SU-DHL-6 (cell line): ENCODE results near the gene ANKRD22.

ENCODE experiments used
- EZH2phosphoT487 ChIP-seq: fragments of 200-600 bp; sonication (generic), shearing (Covaris generic); conservative IDR thresholded peaks from 2 replicates; pipeline ENCODE4 v1.6.1; 2018; ENCODE audit warnings: mild to moderate bottlenecking, antibody characterized with exemption, low read length, moderate library complexity, mixed read lengths
- TF ChIP-seq, protein P1 (sequence below): fragments of 200-600 bp; sonication (generic); IDR thresholded peaks from one replicate; pipeline ENCODE4 v1.5.1; 2017; ENCODE audit warnings: antibody characterized with exemption, mild to moderate bottlenecking, low read length, moderate library complexity; ENCODE audit not compliant: insufficient read depth, poor library complexity, severe bottlenecking

DNA sequence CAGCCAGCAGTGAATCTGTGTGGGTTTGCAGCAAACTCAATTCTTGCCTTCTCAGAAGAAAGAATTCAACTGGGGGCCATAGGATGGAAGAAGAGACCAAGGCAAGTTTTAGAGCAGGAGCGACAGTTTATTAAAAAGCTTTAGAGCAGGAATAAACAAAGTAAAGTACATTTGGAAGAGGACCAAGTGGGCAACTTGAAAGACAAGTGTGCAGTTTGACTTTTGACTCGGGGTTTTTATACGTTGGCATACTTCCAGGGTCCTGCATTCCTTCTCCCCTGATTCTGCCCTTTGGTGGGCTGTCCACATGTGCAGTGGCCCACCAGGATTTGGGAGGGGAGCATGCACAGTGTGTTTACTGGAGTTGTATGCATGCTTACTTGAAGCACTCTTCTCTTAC is 3.0 kb upstream of the ANKRD22 start:
- TF ChIP-seq, protein P1, sequence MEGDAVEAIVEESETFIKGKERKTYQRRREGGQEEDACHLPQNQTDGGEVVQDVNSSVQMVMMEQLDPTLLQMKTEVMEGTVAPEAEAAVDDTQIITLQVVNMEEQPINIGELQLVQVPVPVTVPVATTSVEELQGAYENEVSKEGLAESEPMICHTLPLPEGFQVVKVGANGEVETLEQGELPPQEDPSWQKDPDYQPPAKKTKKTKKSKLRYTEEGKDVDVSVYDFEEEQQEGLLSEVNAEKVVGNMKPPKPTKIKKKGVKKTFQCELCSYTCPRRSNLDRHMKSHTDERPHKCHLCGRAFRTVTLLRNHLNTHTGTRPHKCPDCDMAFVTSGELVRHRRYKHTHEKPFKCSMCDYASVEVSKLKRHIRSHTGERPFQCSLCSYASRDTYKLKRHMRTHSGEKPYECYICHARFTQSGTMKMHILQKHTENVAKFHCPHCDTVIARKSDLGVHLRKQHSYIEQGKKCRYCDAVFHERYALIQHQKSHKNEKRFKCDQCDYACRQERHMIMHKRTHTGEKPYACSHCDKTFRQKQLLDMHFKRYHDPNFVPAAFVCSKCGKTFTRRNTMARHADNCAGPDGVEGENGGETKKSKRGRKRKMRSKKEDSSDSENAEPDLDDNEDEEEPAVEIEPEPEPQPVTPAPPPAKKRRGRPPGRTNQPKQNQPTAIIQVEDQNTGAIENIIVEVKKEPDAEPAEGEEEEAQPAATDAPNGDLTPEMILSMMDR, result no peak
- no peak for TF ChIP-seq EZH2phosphoT487
